HK-2 (cell line): ENCODE results near the gene SLC15A3.

Experiments
- DNase-seq: peaks from one replicate; pipeline ENCODE4 v3.0.0-alpha.2; 2018; ENCODE audit not compliant: unreplicated experiment

Gene SLC15A3

GRCh38 chr11:60930394-60930793 is 21.6 kb downstream of the SLC15A3 start:
- DNase-seq = no peak

- no peak for DNase-seq
Observed at GRCh38 chr11:60929764-60930163, 22.2 kb downstream of the SLC15A3 start.

GRCh38 chr11:60928563-60929001 is 23.4 kb downstream of the SLC15A3 start:
- no peak for DNase-seq

- no peak for DNase-seq
Observed at GRCh38 chr11:60927600-60927999, 24.4 kb downstream of the SLC15A3 start.

- DNase-seq = no peak
Observed at GRCh38 chr11:60927061-60927592, 24.8 kb downstream of the SLC15A3 start.

GRCh38 chr11:60926500-60926899 is 25.5 kb downstream of the SLC15A3 start:
- DNase-seq = no peak

GRCh38 chr11:60925868-60926267 is 26.1 kb downstream of the SLC15A3 start:
- peak; percentile 41 for DNase-seq

- DNase-seq = no peak
Observed at GRCh38 chr11:60924906-60925853, 26.8 kb downstream of the SLC15A3 start.

- DNase-seq = peak; percentile 64
Observed at GRCh38 chr11:60924110-60924905, 27.7 kb downstream of the SLC15A3 start, which contains the start of gene TMEM132A. TMEM132A (plus strand) TSS chr11:60924460; CDS start chr11:60924634, 174 bp downstream.

GRCh38 chr11:60923800-60924109 is 28.2 kb downstream of the SLC15A3 start:
- no peak for DNase-seq

GRCh38 chr11:60923326-60923725 is 28.6 kb downstream of the SLC15A3 start:
- DNase-seq = no peak

GRCh38 chr11:60922906-60923305 is 29.1 kb downstream of the SLC15A3 start:
- DNase-seq = no peak

- DNase-seq = no peak
Observed at GRCh38 chr11:60921777-60922335, 30.1 kb downstream of the SLC15A3 start.

GRCh38 chr11:60921259-60921658 is 30.7 kb downstream of the SLC15A3 start:
- DNase-seq = no peak

- DNase-seq = no peak
Observed at GRCh38 chr11:60919956-60920355, 32.0 kb downstream of the SLC15A3 start.

GRCh38 chr11:60919320-60919719 is 32.7 kb downstream of the SLC15A3 start:
- DNase-seq = no peak

GRCh38 chr11:60918939-60919265 is 33.1 kb downstream of the SLC15A3 start:
- DNase-seq = no peak

GRCh38 chr11:60918251-60918938 is 33.6 kb downstream of the SLC15A3 start:
- DNase-seq = no peak

GRCh38 chr11:60917267-60917666 is 34.7 kb downstream of the SLC15A3 start:
- DNase-seq = no peak

GRCh38 chr11:60916669-60917206 is 35.2 kb downstream of the SLC15A3 start:
- no peak for DNase-seq

GRCh38 chr11:60915248-60915914 is 36.6 kb downstream of the SLC15A3 start:
- peak; percentile 61 for DNase-seq
